HEK293 (cell line): Measurements from ENCODE around the gene PRSS53.

ENCODE experiments used
- CTCF ChIA-PET: fragments of 350-600 bp; formaldehyde crosslinking; extraction: SDS; loops from one replicate; lab custom pipeline; 2021; ENCODE audit warnings: antibody characterized with exemption; lab: Yijun Ruan, JAX
- POLR2A ChIA-PET: fragments of 300-600 bp; formaldehyde crosslinking; extraction: SDS; loops from one replicate; lab custom pipeline; 2020; ENCODE audit warnings: antibody characterized with exemption, inconsistent platforms; lab: Yijun Ruan, JAX
- H3K27ac ChIP-seq: fragments of 200-500 bp; sonication (Bioruptor generic); 2 replicates; pipeline ENCODE4 v1.5.1; 2014; ENCODE audit warnings: low read depth, low read length, control low read depth, inconsistent platforms; ENCODE audit errors: extremely low read depth
- H3K36me3 ChIP-seq, 2 experiments: fragments of 200-500 bp in 1 of 2; sonication (Bioruptor generic) in 1 of 2; 1 replicate in 1 of 2; 2 replicates in 1 of 2; pipeline ENCODE4 v1.5.1; 2014 to 2017; ENCODE audit warnings: inconsistent platforms in 2 of 2, low read length in 2 of 2; ENCODE audit not compliant: control insufficient read depth in 2 of 2, insufficient read depth in 1 of 2
- H3K4me1 ChIP-seq: fragments of 200-500 bp; sonication (Bioruptor generic); 2 replicates; pipeline ENCODE4 v1.5.1; 2014; ENCODE audit warnings: mild to moderate bottlenecking, low read length, inconsistent platforms; ENCODE audit not compliant: control insufficient read depth, insufficient read depth
- H3K4me3 ChIP-seq: 2 replicates; pipeline ENCODE4 v1.5.1; 2011; ENCODE audit warnings: low read depth, mild to moderate bottlenecking, control low read depth, low read length, moderate library complexity
- H3K9me3 ChIP-seq: fragments of 200-500 bp; sonication (Bioruptor generic); 2 replicates; pipeline ENCODE4 v1.5.1; 2014; ENCODE audit warnings: low read depth, low read length, inconsistent platforms; ENCODE audit not compliant: control insufficient read depth, insufficient read depth
- HOXD13 ChIP-seq: sonication (generic); formaldehyde crosslinking; IDR thresholded peaks from 2 replicates; pipeline ENCODE4 v1.8.0; 2022; ENCODE audit warnings: missing genetic modification reagents, borderline replicate concordance
- SP2 ChIP-seq: fragments of 450-650 bp; formaldehyde crosslinking; IDR thresholded peaks from 2 replicates; pipeline ENCODE4 v1.5.1; 2016; ENCODE audit warnings: missing biosample characterization, missing genetic modification characterization
- WT1 ChIP-seq: fragments of 450-650 bp; formaldehyde crosslinking; IDR thresholded peaks from 2 replicates; pipeline ENCODE4 v1.5.1; 2016; ENCODE audit warnings: missing biosample characterization, missing genetic modification characterization
- ZBTB21 ChIP-seq: fragments of 450-650 bp; formaldehyde crosslinking; IDR thresholded peaks from 2 replicates; pipeline ENCODE4 v1.5.1; 2017; ENCODE audit warnings: missing biosample characterization, missing genetic modification characterization
- ZBTB7A ChIP-seq: fragments of 450-650 bp; formaldehyde crosslinking; IDR thresholded peaks from 2 replicates; pipeline ENCODE4 v1.5.1; 2016; ENCODE audit warnings: low read depth, missing biosample characterization, missing genetic modification characterization
- ZFP3 ChIP-seq: fragments of 450-650 bp; formaldehyde crosslinking; IDR thresholded peaks from 2 replicates; pipeline ENCODE4 v1.5.1; 2016; ENCODE audit warnings: low read depth, missing biosample characterization, missing genetic modification characterization
- ZNF157 ChIP-seq: fragments of 450-650 bp; formaldehyde crosslinking; IDR thresholded peaks from 2 replicates; pipeline ENCODE4 v1.5.1; 2016; ENCODE audit warnings: missing biosample characterization, missing genetic modification characterization
- ZNF174 ChIP-seq: fragments of 450-650 bp; formaldehyde crosslinking; IDR thresholded peaks from 2 replicates; pipeline ENCODE4 v1.5.0; 2017; ENCODE audit warnings: missing biosample characterization, mild to moderate bottlenecking, missing genetic modification characterization
- ZNF223 ChIP-seq: fragments of 450-650 bp; formaldehyde crosslinking; IDR thresholded peaks from 2 replicates; pipeline ENCODE4 v1.5.1; 2016; ENCODE audit warnings: missing biosample characterization, missing genetic modification characterization
- ZNF24 ChIP-seq: fragments of 450-650 bp; formaldehyde crosslinking; IDR thresholded peaks from 2 replicates; pipeline ENCODE4 v1.5.1; 2016; ENCODE audit warnings: missing biosample characterization, missing genetic modification characterization
- ZNF501 ChIP-seq: fragments of 450-650 bp; formaldehyde crosslinking; IDR thresholded peaks from 2 replicates; pipeline ENCODE4 v1.5.1; 2016; ENCODE audit warnings: missing biosample characterization, missing genetic modification characterization
- ZNF514 ChIP-seq: fragments of 450-650 bp; formaldehyde crosslinking; IDR thresholded peaks from 2 replicates; pipeline ENCODE4 v1.5.1; 2016; ENCODE audit warnings: missing biosample characterization, missing genetic modification characterization
- ZNF561 ChIP-seq: fragments of 450-650 bp; IDR thresholded peaks from 2 replicates; pipeline ENCODE4 v1.5.1; 2018; ENCODE audit warnings: missing biosample characterization, missing genetic modification characterization, borderline replicate concordance
- ZNF660 ChIP-seq: fragments of 450-650 bp; IDR thresholded peaks from 2 replicates; pipeline ENCODE4 v1.5.1; 2018; ENCODE audit warnings: missing biosample characterization, mild to moderate bottlenecking, missing genetic modification characterization
- ZNF747 ChIP-seq: fragments of 450-650 bp; formaldehyde crosslinking; IDR thresholded peaks from 2 replicates; pipeline ENCODE4 v1.5.1; 2016; ENCODE audit warnings: missing biosample characterization, missing genetic modification characterization
- ZNF777 ChIP-seq: fragments of 450-650 bp; formaldehyde crosslinking; IDR thresholded peaks from 2 replicates; pipeline ENCODE4 v1.5.1; 2017; ENCODE audit warnings: missing biosample characterization, missing genetic modification characterization, borderline replicate concordance
- ZNF830 ChIP-seq: fragments of 450-650 bp; IDR thresholded peaks from 2 replicates; pipeline ENCODE4 v1.5.0; 2018; ENCODE audit warnings: missing biosample characterization, missing genetic modification characterization, low read depth, mild to moderate bottlenecking, moderate library complexity
- ZSCAN23 ChIP-seq: fragments of 450-650 bp; formaldehyde crosslinking; IDR thresholded peaks from 2 replicates; pipeline ENCODE4 v1.5.1; 2016; ENCODE audit warnings: missing biosample characterization, missing genetic modification characterization
- ZXDB ChIP-seq: fragments of 450-650 bp; formaldehyde crosslinking; IDR thresholded peaks from 2 replicates; pipeline ENCODE4 v1.5.1; 2016; ENCODE audit warnings: missing biosample characterization, missing genetic modification characterization
- TF ChIP-seq, protein P1 (sequence below): fragments of 450-650 bp; IDR thresholded peaks from 2 replicates; pipeline ENCODE4 v1.5.1; 2018; ENCODE audit warnings: missing biosample characterization, mild to moderate bottlenecking, missing genetic modification characterization
- TF ChIP-seq, protein P2 (sequence below): fragments of 450-650 bp; formaldehyde crosslinking; IDR thresholded peaks from 2 replicates; pipeline ENCODE4 v1.5.1; 2016; ENCODE audit warnings: missing biosample characterization, missing genetic modification characterization
- TF ChIP-seq, protein P3 (sequence below): fragments of 450-650 bp; formaldehyde crosslinking; IDR thresholded peaks from 2 replicates; pipeline ENCODE4 v1.5.1; 2016; ENCODE audit warnings: missing biosample characterization, missing genetic modification characterization
- TF ChIP-seq, protein P4 (sequence below): fragments of 450-650 bp; formaldehyde crosslinking; optimal IDR thresholded peaks from 2 replicates; pipeline ENCODE3; 2016; ENCODE audit warnings: missing biosample characterization, mild to moderate bottlenecking, missing genetic modification characterization

Gene PRSS53

GRCh38 chr16:31080035-31080629, 8.6 kb downstream of the PRSS53 start:
- Histone ChIP-seq H3K27ac (no peak overlapping the region), H3K36me3 (peaks cover 0 to 78% of the 10 kb centered on the region in 2 experiments; a peak in 1 of 3 replicates)
- POLR2A ChIA-PET, result interaction anchor here (0.5 to 1.7 kb wide), 4 partner anchors 13 to 42 kb away, joined by 3 to 4 read pairs (median 3); partner anchors contain the start of genes KAT8 and VKORC1

GRCh38 chr16:31079342-31079944, 9.3 kb downstream of the PRSS53 start:
- peaks cover 0 to 78% of the 10 kb centered on the region in 2 experiments; a peak in 1 of 3 replicates for H3K36me3 ChIP-seq
- H3K9me3 ChIP-seq, result no peaks in the 10 kb centered on the region
- POLR2A ChIA-PET, result interaction anchor here (0.5 to 1.7 kb wide), 4 partner anchors 14 to 41 kb away, joined by 3 to 4 read pairs (median 3); partner anchors contain the start of genes KAT8 and VKORC1
- H3K27ac ChIP-seq, result no peak overlapping the region
- TF ChIP-seq ZNF777 (tag by site-specific recombination), result no peak
- no peak for TF ChIP-seq ZNF174
- no peak for TF ChIP-seq HOXD13 (CRISPR knock-in tag)
- TF ChIP-seq ZBTB21 (tag by site-specific recombination), result no peak
- TF ChIP-seq ZNF830, result no peak
- TF ChIP-seq, protein P1, sequence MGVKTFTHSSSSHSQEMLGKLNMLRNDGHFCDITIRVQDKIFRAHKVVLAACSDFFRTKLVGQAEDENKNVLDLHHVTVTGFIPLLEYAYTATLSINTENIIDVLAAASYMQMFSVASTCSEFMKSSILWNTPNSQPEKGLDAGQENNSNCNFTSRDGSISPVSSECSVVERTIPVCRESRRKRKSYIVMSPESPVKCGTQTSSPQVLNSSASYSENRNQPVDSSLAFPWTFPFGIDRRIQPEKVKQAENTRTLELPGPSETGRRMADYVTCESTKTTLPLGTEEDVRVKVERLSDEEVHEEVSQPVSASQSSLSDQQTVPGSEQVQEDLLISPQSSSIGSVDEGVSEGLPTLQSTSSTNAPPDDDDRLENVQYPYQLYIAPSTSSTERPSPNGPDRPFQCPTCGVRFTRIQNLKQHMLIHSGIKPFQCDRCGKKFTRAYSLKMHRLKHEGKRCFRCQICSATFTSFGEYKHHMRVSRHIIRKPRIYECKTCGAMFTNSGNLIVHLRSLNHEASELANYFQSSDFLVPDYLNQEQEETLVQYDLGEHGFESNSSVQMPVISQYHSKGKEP, result no peak
- TF ChIP-seq ZSCAN23 (tag by site-specific recombination), result no peak
- no peak for TF ChIP-seq ZNF660 (tag by site-specific recombination)
- TF ChIP-seq, protein P2, sequence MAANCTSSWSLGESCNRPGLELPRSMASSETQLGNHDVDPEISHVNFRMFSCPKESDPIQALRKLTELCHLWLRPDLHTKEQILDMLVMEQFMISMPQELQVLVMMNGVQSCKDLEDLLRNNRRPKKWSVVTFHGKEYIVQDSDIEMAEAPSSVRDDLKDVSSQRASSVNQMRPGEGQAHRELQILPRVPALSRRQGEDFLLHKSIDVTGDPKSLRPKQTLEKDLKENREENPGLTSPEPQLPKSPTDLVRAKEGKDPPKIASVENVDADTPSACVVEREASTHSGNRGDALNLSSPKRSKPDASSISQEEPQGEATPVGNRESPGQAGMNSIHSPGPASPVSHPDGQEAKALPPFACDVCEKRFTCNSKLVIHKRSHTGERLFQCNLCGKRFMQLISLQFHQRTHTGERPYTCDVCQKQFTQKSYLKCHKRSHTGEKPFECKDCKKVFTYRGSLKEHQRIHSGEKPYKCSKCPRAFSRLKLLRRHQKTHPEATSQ (tag by site-specific recombination), result no peak
- no peak for TF ChIP-seq ZNF157
- TF ChIP-seq SP2 (tag by site-specific recombination), result no peak
- no peak for TF ChIP-seq ZBTB7A (tag by site-specific recombination)
- no peak for TF ChIP-seq ZNF747 (tag by site-specific recombination)
- TF ChIP-seq, all 188 proteins: peak for 0
- CTCF ChIA-PET, result interaction anchor here (0.6 to 1.0 kb wide), 2 partner anchors 62 to 94 kb away, joined by 3 to 4 read pairs; no protein-coding TSS in a partner anchor
- no peaks in the 10 kb centered on the region for H3K4me1 ChIP-seq
- no peak overlapping the region for H3K4me3 ChIP-seq

More at GRCh38 chr16:31080035-31080629, 8.6 kb downstream of the PRSS53 start:
- H3K9me3 ChIP-seq, result no peaks in the 10 kb centered on the region
- CTCF ChIA-PET, result interaction anchor here (1.0 kb wide), 1 partner anchor 62 kb away, joined by 4 read pairs; no protein-coding TSS in a partner anchor
- TF ChIP-seq ZFP3 (tag by site-specific recombination) (no peak), WT1 (no peak)
- H3K4me1 ChIP-seq, result no peaks in the 10 kb centered on the region
- H3K4me3 ChIP-seq, result no peak overlapping the region

DNA sequence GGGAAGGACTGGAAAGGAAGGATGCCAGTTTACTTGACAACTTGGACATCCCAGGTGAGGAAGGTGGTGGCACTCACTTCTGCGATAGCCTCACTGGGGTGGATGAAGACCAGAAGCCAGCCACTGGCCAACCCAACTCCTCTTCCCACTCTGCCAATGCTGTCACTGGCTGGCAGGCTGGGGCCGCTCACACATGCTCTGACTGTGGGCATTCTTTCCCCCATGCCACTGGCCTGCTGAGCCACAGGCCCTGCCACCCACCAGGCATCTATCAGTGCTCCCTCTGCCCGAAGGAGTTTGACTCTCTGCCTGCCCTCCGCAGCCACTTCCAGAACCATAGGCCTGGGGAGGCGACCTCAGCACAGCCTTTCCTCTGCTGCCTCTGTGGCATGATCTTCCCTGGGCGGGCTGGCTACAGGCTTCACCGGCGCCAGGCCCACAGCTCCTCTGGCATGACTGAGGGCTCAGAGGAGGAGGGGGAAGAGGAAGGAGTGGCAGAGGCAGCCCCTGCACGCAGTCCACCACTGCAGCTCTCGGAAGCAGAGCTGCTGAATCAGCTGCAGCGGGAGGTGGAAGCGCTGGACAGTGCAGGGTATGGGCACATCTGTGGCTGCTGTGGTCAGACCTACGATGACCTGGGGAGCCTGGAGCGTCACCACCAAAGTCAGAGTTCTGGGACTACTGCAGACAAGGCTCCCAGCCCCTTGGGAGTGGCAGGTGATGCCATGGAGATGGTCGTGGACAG, 10.0 kb downstream of the PRSS53 start:
- Histone ChIP-seq H3K36me3 (peaks cover 0 to 77% of the 10 kb centered on the region in 2 experiments; a peak in 1 of 3 replicates), H3K27ac (no peak overlapping the region), H3K4me3 (no peak overlapping the region), H3K9me3 (no peaks in the 10 kb centered on the region), H3K4me1 (no peaks in the 10 kb centered on the region)
- POLR2A ChIA-PET, result interaction anchor here (1.7 kb wide), 1 partner anchor 39 kb away, joined by 3 read pairs; the partner anchor contains the start of gene KAT8
- CTCF ChIA-PET, result interaction anchor here (0.6 kb wide), 1 partner anchor 93 kb away, joined by 3 read pairs; no protein-coding TSS in a partner anchor
- no peak for TF ChIP-seq ZXDB
- TF ChIP-seq, protein P3, sequence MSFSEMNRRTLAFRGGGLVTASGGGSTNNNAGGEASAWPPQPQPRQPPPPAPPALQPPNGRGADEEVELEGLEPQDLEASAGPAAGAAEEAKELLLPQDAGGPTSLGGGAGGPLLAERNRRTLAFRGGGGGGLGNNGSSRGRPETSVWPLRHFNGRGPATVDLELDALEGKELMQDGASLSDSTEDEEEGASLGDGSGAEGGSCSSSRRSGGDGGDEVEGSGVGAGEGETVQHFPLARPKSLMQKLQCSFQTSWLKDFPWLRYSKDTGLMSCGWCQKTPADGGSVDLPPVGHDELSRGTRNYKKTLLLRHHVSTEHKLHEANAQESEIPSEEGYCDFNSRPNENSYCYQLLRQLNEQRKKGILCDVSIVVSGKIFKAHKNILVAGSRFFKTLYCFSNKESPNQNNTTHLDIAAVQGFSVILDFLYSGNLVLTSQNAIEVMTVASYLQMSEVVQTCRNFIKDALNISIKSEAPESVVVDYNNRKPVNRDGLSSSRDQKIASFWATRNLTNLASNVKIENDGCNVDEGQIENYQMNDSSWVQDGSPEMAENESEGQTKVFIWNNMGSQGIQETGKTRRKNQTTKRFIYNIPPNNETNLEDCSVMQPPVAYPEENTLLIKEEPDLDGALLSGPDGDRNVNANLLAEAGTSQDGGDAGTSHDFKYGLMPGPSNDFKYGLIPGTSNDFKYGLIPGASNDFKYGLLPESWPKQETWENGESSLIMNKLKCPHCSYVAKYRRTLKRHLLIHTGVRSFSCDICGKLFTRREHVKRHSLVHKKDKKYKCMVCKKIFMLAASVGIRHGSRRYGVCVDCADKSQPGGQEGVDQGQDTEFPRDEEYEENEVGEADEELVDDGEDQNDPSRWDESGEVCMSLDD (tag by site-specific recombination), result no peak
- TF ChIP-seq, protein P4, sequence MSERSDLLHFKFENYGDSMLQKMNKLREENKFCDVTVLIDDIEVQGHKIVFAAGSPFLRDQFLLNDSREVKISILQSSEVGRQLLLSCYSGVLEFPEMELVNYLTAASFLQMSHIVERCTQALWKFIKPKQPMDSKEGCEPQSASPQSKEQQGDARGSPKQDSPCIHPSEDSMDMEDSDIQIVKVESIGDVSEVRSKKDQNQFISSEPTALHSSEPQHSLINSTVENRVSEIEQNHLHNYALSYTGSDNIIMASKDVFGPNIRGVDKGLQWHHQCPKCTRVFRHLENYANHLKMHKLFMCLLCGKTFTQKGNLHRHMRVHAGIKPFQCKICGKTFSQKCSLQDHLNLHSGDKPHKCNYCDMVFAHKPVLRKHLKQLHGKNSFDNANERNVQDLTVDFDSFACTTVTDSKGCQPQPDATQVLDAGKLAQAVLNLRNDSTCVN (tag by site-specific recombination), result no peak
- TF ChIP-seq ZNF514 (tag by site-specific recombination), result no peak
- TF ChIP-seq ZNF24 (tag by site-specific recombination), result no peak
- no peak for TF ChIP-seq ZNF223 (tag by site-specific recombination)
- TF ChIP-seq ZNF561 (tag by site-specific recombination), result no peak
- no peak for TF ChIP-seq ZNF501 (tag by site-specific recombination)
